SK-N-MC (cell line): ENCODE data around the gene RAB28.

Experiments
- EZH2 ChIP-seq: fragments of 200-600 bp; sonication (generic); IDR thresholded peaks from one replicate; pipeline ENCODE4 v1.6.1; 2017; ENCODE audit warnings: antibody characterized with exemption
- FOXP2 ChIP-seq: optimal IDR thresholded peaks from 2 replicates; pipeline ENCODE3; 2011; ENCODE audit warnings: mild to moderate bottlenecking, moderate library complexity; ENCODE audit not compliant: insufficient read depth; ENCODE audit errors: extremely low read length, control extremely low read depth
- POLR2AphosphoS5 ChIP-seq: IDR thresholded peaks from 2 replicates; pipeline ENCODE4 v1.6.1; 2012; ENCODE audit warnings: mild to moderate bottlenecking, low read depth, low read length, borderline replicate concordance

GRCh38 chr4:13368217-13368616 lies 115.9 kb downstream of the RAB28 start:
- TF ChIP-seq EZH2 (no peak), POLR2AphosphoS5 (no peak), FOXP2 (no peak)
